Measurements from ENCODE around the gene SEMA5A.

SEMA5A gene

GRCh38 chr5:9348401-9348996 lies 197.4 kb downstream of the SEMA5A start:
- DNase-seq, result no peak

DNA sequence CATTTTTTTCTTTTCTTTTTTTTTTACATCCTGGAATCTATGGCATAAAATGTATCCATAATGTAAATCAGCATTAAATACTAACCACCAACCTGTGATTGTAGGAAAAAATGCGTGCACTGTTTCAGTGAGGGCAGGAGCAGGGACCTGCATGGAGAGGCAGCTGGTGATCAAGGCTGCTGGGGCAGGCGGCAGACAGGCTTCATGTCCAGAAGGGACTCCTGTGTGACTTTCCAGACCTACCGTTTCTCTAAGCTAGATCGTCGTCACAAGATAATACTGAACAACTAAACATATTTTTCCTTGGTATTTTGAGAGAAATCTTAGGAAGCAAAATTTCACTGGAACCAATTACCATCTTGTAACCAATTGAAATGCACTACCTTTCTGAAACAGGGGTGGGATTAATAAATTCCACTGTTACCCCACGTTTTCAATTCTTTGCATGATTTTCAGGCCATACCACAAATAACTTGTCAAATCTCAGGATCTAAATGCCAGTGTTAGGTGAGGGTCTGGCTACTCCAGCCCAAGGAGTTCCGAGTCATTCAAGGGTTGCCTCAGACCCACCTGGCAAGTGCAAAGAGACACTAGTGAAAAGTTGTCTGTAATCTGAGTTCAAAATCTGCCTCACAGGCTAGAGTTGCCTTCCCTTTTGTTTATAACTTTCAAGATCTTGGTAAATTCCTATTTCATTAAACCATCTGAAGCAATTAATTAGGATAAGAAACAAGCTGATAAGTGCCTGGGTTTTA lies 198.2 kb downstream of the SEMA5A start:
- no peaks in the 10 kb centered on the region for H3K4me1 Mint-ChIP-seq (ENCODE audit: low read depth in 2 of 2)

More at GRCh38 chr5:9348401-9348996, 197.4 kb downstream of the SEMA5A start:
- Mint-ChIP-seq H3K27ac (no peak overlapping the region), H3K36me3 (ENCODE audit: insufficient read depth) (no peaks in the 10 kb centered on the region), H3K4me1 (ENCODE audit: low read depth in 2 of 2) (no peaks in the 10 kb centered on the region), H3K9me3 (peaks cover 0 to 2% of the 10 kb centered on the region in 2 donors), H3K27me3 (no peaks in the 10 kb centered on the region), H3K4me3 (no peak overlapping the region)
- ATAC-seq (replicated peaks), result no peak

GRCh38 chr5:9347032-9347431 lies 198.8 kb downstream of the SEMA5A start:
- ATAC-seq (replicated peaks), result no peak
- H3K4me1 Mint-ChIP-seq (ENCODE audit: low read depth in 2 of 2), result no peaks in the 10 kb centered on the region
- H3K9me3 Mint-ChIP-seq, result no peaks in the 10 kb centered on the region
- H3K36me3 Mint-ChIP-seq (ENCODE audit: insufficient read depth), result no peaks in the 10 kb centered on the region
- no peaks in the 10 kb centered on the region for H3K27me3 Mint-ChIP-seq
- H3K27ac Mint-ChIP-seq, result no peak overlapping the region
- H3K4me3 Mint-ChIP-seq, result no peak overlapping the region
- no peak for DNase-seq

More for the DNA sequence above, 198.2 kb downstream of the SEMA5A start:
- Mint-ChIP-seq H3K27me3 (no peaks in the 10 kb centered on the region), H3K9me3 (no peaks in the 10 kb centered on the region), H3K27ac (no peak overlapping the region), H3K36me3 (ENCODE audit: insufficient read depth) (no peaks in the 10 kb centered on the region), H3K4me3 (no peak overlapping the region)
- no peak for ATAC-seq (replicated peaks)
- no peak for DNase-seq

- H3K9me3 Mint-ChIP-seq, result no peaks in the 10 kb centered on the region
- H3K4me1 Mint-ChIP-seq (ENCODE audit: low read depth in 2 of 2), result no peaks in the 10 kb centered on the region
- H3K27me3 Mint-ChIP-seq, result no peaks in the 10 kb centered on the region
- no peak overlapping the region for H3K27ac Mint-ChIP-seq
- H3K4me3 Mint-ChIP-seq, result no peak overlapping the region
- H3K36me3 Mint-ChIP-seq (ENCODE audit: insufficient read depth), result no peaks in the 10 kb centered on the region
- ATAC-seq (replicated peaks) (no peak), DNase-seq (no peak)
Measured at GRCh38 chr5:9344751-9345240, 201.1 kb downstream of the SEMA5A start.

GRCh38 chr5:9343146-9343850 lies 202.6 kb downstream of the SEMA5A start:
- H3K36me3 Mint-ChIP-seq (ENCODE audit: insufficient read depth), result no peaks in the 10 kb centered on the region
- no peaks in the 10 kb centered on the region for H3K4me1 Mint-ChIP-seq (ENCODE audit: low read depth in 2 of 2)
- no peaks in the 10 kb centered on the region for H3K27me3 Mint-ChIP-seq
- ATAC-seq (replicated peaks), result no peak
- peaks cover 2 to 5% of the 10 kb centered on the region in 2 donors for H3K9me3 Mint-ChIP-seq
- DNase-seq, result no peak
- H3K4me3 Mint-ChIP-seq, result no peak overlapping the region
- no peak overlapping the region for H3K27ac Mint-ChIP-seq

DNA sequence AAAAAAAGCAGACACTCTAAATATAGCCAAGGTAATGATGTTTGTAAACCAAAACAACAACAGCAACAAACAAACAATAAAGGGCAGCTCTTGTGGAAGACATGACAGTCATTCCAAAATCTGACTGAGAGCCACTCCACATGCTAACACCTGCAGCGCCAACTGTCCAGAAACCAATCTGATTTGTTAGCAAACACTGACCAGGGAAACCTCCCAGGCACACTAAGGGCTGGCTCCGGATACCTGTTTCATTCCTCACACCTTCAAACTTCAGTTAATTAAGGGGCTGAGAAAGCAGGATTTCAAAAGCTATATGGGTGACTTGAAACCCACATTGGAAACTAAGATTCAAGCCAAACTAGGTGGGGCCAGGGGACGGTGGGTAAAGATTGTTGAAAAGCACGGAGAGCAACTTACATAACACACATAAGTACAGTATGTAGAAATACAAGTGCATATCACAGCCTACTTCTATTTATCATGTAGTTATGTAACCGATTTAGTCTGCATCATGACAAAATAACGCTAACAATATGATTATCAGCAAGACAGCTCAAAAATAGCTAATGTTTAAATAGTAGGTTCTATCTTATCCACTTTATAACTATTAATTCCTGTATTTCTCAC lies 203.6 kb downstream of the SEMA5A start:
- H3K27me3 Mint-ChIP-seq, result no peaks in the 10 kb centered on the region
- H3K4me1 Mint-ChIP-seq (ENCODE audit: low read depth in 2 of 2), result no peaks in the 10 kb centered on the region
- H3K36me3 Mint-ChIP-seq (ENCODE audit: insufficient read depth), result no peaks in the 10 kb centered on the region
- ATAC-seq (replicated peaks) (no peak), DNase-seq (no peak)
- H3K27ac Mint-ChIP-seq, result no peak overlapping the region
- H3K9me3 Mint-ChIP-seq, result peaks cover 3 to 5% of the 10 kb centered on the region in 2 donors
- no peak overlapping the region for H3K4me3 Mint-ChIP-seq

GRCh38 chr5:9340085-9340484 lies 205.8 kb downstream of the SEMA5A start:
- no peak for ATAC-seq (replicated peaks)

GRCh38 chr5:9339206-9339818 lies 206.6 kb downstream of the SEMA5A start:
- Mint-ChIP-seq H3K27ac (no peak overlapping the region), H3K27me3 (no peaks in the 10 kb centered on the region), H3K4me3 (no peak overlapping the region), H3K9me3 (peaks cover 5 to 7% of the 10 kb centered on the region in 2 donors), H3K4me1 (ENCODE audit: low read depth in 2 of 2) (no peaks in the 10 kb centered on the region), H3K36me3 (ENCODE audit: insufficient read depth) (no peaks in the 10 kb centered on the region)
- DNase-seq (no peak), ATAC-seq (replicated peaks) (no peak)

More at GRCh38 chr5:9340085-9340484, 205.8 kb downstream of the SEMA5A start:
- Mint-ChIP-seq H3K4me1 (ENCODE audit: low read depth in 2 of 2) (no peaks in the 10 kb centered on the region), H3K27ac (no peak overlapping the region), H3K9me3 (peaks cover 5 to 7% of the 10 kb centered on the region in 2 donors), H3K27me3 (no peaks in the 10 kb centered on the region), H3K4me3 (no peak overlapping the region), H3K36me3 (ENCODE audit: insufficient read depth) (no peaks in the 10 kb centered on the region)
- DNase-seq, result no peak

DNA sequence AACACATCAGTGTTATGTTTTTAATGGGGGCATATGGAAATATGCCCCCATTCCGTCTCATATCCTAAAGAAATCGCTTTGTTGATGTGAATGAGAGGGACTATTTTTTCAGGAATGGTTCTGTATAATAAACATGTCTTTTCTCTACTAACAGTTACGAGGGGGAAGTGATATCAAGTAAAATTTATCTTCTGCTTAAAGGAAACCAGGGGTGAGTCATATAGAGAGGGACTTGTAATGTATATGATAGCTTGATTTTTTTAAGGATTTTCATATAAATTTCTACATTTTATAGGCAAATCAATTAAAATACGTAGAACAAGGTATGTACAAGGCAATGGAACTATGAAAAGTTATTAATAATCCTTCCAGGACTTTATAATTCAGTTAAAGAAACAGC lies 207.1 kb downstream of the SEMA5A start:
- Mint-ChIP-seq H3K9me3 (peaks cover 5 to 8% of the 10 kb centered on the region in 2 donors), H3K4me1 (ENCODE audit: low read depth in 2 of 2) (no peaks in the 10 kb centered on the region), H3K27me3 (no peaks in the 10 kb centered on the region), H3K36me3 (ENCODE audit: insufficient read depth) (no peaks in the 10 kb centered on the region), H3K4me3 (no peak overlapping the region), H3K27ac (no peak overlapping the region)
- DNase-seq (no peak), ATAC-seq (replicated peaks) (no peak)

DNA sequence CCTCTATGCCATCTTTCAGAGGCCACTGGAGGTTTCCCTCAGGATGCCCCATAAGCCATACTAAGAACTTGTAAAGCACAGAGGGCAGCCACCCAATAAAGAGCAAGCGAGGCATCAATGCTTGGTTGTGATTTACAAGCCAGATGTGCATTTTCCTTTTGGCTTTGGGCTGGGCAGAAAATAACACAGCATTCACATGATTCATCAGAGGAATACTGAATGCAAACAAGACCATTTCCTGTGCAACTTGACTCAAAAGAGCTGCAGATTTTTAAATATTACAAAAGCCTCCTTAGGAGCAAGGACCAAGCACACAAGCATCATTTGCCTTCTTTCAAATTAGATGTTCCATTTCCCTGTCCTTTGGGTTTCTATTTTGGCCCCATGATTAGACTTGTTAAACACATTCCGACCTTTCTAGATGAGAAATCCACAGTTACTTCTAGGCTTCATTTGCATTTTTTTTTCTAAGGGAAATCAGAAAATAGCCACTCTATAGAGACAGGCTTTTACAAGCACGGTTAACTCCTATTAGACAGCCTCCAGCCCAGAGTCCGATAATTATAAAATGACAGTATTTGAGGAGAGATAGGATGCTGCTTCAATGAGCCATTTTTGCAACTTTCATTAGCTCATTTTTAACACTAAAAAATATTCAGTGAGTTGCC lies 207.8 kb downstream of the SEMA5A start:
- Mint-ChIP-seq H3K36me3 (ENCODE audit: insufficient read depth) (no peaks in the 10 kb centered on the region), H3K9me3 (peaks cover 5 to 8% of the 10 kb centered on the region in 2 donors), H3K4me3 (no peak overlapping the region), H3K27ac (no peak overlapping the region), H3K4me1 (ENCODE audit: low read depth in 2 of 2) (no peaks in the 10 kb centered on the region), H3K27me3 (no peaks in the 10 kb centered on the region)
- DNase-seq, result no peak
- ATAC-seq (replicated peaks), result no peak

- no peak for DNase-seq
- no peak for ATAC-seq (replicated peaks)
- no peaks in the 10 kb centered on the region for H3K27me3 Mint-ChIP-seq
- no peaks in the 10 kb centered on the region for H3K36me3 Mint-ChIP-seq (ENCODE audit: insufficient read depth)
- H3K27ac Mint-ChIP-seq, result no peak overlapping the region
- H3K9me3 Mint-ChIP-seq, result peaks cover 5 to 8% of the 10 kb centered on the region in 2 donors
- no peak overlapping the region for H3K4me3 Mint-ChIP-seq
- no peaks in the 10 kb centered on the region for H3K4me1 Mint-ChIP-seq (ENCODE audit: low read depth in 2 of 2)
Measured at GRCh38 chr5:9335754-9336495, 209.9 kb downstream of the SEMA5A start.

DNA sequence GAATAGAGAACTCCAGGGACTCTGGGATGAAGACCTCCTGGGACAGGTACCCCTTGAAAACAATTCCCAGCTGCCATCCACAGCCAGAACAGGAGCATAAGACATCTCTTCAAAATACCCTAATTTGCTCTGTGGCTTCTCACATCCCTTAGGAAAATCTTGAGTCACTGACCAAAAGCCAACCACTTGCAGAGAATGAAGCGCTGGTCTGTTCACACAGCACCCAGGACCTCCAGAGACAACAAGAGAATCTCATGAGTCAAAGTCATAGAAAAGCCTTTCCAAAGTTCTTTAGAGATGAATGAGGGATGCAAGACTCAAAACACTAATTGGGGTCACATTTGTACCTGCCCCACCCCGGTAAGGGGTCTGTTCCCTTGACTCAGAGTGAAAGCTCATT lies 210.6 kb downstream of the SEMA5A start:
- H3K4me3 Mint-ChIP-seq, result no peak overlapping the region
- no peak for DNase-seq
- no peak for ATAC-seq (replicated peaks)
- H3K36me3 Mint-ChIP-seq (ENCODE audit: insufficient read depth), result no peaks in the 10 kb centered on the region
- H3K4me1 Mint-ChIP-seq (ENCODE audit: low read depth in 2 of 2), result no peaks in the 10 kb centered on the region
- H3K9me3 Mint-ChIP-seq, result peaks cover 5 to 8% of the 10 kb centered on the region in 2 donors
- no peaks in the 10 kb centered on the region for H3K27me3 Mint-ChIP-seq
- H3K27ac Mint-ChIP-seq, result no peak overlapping the region
